Peyer's patch (tissue), 4 donors: ENCODE results near the gene RALB.

ENCODE experiments used
- POLR2A ChIP-seq, 2 donors: fragments of 450-650 bp; IDR thresholded peaks; one replicate each; pipeline ENCODE4 v1.5.1; 2017; ENCODE audit warnings: antibody characterized with exemption in 2 of 2, mild to moderate bottlenecking in 2 of 2, moderate library complexity in 2 of 2
- TF ChIP-seq, protein P1 (sequence below), 6 experiments: fragments of 450-650 bp in 4 of 6; fragments of 200-600 bp in 2 of 6; sonication (generic) in 1 of 6; IDR thresholded peaks; one replicate each; pipeline ENCODE4 v1.5.1; 2017 to 2019; ENCODE audit warnings: antibody characterized with exemption in 6 of 6, mild to moderate bottlenecking in 3 of 6, moderate library complexity in 1 of 6

DNA sequence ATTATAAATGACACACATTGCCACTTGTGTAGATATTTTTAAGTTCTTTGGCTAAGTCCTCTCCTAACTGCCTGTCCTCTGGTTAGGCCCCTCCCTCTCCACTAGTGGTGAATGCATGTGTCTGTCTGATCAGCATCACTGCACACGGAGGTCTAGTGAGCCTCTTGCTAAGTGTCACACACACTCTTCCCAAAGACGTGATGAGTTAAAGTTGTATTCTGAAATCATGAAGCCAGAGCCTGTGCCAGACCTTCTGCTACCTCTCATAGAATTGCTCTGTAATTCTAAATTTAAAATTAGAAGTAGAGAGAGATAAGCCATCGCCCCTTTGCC lies 41.3 kb downstream of the RALB start:
- TF ChIP-seq, protein P1, sequence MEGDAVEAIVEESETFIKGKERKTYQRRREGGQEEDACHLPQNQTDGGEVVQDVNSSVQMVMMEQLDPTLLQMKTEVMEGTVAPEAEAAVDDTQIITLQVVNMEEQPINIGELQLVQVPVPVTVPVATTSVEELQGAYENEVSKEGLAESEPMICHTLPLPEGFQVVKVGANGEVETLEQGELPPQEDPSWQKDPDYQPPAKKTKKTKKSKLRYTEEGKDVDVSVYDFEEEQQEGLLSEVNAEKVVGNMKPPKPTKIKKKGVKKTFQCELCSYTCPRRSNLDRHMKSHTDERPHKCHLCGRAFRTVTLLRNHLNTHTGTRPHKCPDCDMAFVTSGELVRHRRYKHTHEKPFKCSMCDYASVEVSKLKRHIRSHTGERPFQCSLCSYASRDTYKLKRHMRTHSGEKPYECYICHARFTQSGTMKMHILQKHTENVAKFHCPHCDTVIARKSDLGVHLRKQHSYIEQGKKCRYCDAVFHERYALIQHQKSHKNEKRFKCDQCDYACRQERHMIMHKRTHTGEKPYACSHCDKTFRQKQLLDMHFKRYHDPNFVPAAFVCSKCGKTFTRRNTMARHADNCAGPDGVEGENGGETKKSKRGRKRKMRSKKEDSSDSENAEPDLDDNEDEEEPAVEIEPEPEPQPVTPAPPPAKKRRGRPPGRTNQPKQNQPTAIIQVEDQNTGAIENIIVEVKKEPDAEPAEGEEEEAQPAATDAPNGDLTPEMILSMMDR (IDR thresholded peaks at IDR 0.05) = no peak
- no peak for TF ChIP-seq POLR2A (IDR thresholded peaks at IDR 0.05)
